Fibroblast of skin of right quadriceps (primary cell): Measurements from ENCODE around the gene MIGA2.
"Not testable (repeated sequence)": the region's sequence is repeated elsewhere in the genome, so short reads cannot be mapped to it uniquely, and the experiment has no call there.

Source experiments
- DNase-seq: peaks from one replicate; pipeline ENCODE4 v3.0.0-alpha.2; 2013

MIGA2 gene

DNA sequence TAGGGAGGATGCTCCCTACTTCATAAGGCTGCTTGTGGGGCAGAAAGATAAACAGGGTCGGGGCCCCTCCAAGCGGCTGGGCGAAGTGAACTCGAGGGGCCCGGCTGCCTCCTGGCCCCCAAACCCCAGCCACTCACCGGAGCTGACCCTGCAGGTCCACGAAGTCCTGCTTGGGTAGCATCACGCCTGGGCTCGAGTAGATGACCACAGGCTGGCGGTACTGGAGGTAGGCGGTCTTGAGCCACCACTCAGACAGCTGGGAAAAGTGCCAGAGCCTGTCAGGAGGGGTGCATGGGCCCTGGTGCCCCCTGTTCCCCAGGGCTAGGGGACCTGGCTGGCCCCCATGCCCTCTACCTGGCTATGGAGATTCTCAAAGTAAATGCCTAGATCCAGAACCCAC, 67.6 kb downstream of the MIGA2 start:
- DNase-seq = no peak

- no peak for DNase-seq
Measured at GRCh38 chr9:129105857-129106694, 69.7 kb downstream of the MIGA2 start.

DNA sequence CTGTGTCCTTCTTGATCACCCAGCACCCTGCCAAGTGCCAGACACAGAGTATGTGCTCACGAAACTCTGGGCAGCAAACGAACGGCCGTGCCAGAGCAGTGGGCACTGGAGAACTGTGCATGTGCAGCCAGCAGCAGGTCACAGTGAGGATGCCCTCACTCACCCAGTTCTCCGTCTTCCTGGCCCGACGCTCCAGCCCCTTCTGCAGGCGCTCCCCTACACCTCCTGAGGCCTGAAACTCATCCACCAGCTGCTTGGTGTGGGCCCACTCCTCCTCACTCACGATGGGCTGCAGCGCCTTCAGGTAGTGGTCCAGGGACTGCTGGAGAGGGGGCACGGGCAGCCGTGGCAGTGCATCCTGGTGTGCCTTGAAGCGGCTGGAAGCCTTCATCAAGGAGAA, 71.2 kb downstream of the MIGA2 start:
- no peak for DNase-seq

GRCh38 chr9:129108083-129108804, 71.8 kb downstream of the MIGA2 start:
- DNase-seq = no peak

GRCh38 chr9:129108805-129109536, 72.5 kb downstream of the MIGA2 start:
- DNase-seq = no peak

DNA sequence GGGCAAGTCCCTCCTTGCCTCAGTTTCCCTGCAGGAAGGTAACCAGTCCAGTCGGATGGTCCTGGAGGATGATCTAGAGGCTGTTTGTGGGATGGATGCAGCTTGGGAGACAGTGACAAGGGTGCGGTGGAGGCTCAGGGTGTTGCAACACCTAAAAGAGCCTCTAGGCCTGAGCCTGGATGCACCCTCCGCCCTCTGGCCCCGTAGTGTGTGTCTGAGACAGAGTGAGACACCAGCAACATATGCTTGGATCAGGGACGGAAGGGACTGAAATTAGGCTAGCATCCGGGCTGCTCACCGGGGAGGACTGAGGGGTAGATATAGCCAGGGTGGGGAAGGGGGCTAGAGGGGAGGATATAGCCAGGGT, 73.1 kb downstream of the MIGA2 start:
- no peak for DNase-seq

DNA sequence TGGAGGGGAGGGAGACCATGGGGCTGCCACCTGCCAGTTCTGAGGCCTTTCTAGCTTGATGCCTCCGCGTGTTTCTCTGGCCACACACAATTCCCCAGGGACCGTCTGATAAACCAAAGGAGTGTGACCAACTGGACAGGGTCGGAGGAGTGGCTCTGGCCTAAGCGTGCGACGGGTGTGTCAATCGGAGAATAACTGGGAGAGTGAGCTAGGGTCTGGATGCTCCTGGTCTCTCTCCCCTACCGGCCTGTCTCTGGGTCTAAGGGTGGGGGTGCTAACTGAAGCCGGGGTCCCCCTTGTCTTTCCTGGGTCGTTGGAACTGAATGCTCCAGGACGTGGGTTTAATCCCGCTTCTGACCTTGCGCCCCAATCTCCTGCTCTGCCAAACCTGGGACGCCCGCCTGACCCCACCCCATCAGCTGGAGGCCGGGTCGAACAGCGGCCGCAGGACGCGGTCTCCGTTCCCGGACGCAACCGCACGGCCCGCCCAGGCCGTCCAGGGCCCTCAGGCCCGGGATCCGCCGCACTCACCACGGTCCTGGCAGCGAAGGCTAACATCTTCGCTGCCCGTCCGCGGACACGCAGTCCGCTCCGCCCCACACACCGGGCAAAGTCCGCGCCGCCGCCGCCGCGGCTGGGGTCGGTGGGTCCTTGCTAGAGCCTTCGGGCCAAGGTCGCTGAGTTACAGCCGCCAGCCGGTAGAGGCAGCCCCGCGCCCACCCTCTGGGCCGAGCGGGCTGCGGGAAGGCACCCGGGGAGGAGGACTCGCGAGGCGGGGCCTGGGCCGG, 73.7 kb downstream of the MIGA2 start:
- peak; percentile 18 for DNase-seq

DNA sequence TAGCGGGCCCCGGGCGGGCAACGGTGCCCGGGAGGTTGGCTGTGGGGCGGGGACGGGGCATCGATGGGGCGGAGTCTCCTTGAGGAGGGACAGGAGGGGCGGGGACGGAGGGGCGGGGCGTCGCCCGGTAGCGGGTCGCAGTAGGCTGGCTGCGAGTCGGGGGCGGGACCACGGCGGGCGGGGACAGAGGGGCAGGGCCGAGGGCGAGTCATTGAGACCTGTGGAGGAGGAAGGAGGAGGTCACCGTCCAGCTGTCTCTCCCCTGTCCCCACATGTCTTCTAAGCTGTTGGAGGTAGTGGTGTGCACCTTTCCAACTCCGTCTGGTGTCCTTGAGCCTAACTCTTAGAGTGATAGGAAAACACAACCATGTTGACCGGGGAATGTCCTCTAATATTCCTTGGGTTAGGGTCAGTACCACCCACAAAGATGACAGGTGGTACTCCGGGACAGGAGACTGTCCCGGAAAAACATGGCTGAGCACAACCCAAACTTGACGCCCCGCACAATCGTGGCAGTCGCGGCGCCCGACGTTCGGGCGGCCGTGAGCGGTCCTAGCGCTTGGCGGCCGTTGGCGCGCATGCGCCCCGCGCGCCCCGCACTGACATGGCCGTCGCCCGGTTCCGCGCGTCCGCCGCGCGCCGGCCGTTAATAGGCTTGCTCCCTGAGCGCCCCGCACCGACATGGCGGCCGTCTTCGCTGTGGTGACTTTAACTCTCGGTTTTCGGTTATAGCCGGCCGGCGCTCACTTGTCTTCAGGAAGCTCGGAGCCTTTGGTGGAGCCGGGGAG, 74.5 kb downstream of the MIGA2 start, which contains the start of the genes CRAT and PTPA:
Gene CRAT, minus strand, starts transcription at position 54 of the 788 bp plus-strand sequence. CDS start 284 bp downstream, outside the sequence.
Gene PTPA, plus strand, starts transcription at position 676 of the 788 bp plus-strand sequence. CDS start 186 bp downstream, outside the sequence.
- DNase-seq = peak; percentile 92

- peak; percentile 54 for DNase-seq
Measured at GRCh38 chr9:129111528-129112151, 75.2 kb downstream of the MIGA2 start.

- not testable (repeated sequence) for DNase-seq
Measured at GRCh38 chr9:129112526-129112925, 76.1 kb downstream of the MIGA2 start.

DNA sequence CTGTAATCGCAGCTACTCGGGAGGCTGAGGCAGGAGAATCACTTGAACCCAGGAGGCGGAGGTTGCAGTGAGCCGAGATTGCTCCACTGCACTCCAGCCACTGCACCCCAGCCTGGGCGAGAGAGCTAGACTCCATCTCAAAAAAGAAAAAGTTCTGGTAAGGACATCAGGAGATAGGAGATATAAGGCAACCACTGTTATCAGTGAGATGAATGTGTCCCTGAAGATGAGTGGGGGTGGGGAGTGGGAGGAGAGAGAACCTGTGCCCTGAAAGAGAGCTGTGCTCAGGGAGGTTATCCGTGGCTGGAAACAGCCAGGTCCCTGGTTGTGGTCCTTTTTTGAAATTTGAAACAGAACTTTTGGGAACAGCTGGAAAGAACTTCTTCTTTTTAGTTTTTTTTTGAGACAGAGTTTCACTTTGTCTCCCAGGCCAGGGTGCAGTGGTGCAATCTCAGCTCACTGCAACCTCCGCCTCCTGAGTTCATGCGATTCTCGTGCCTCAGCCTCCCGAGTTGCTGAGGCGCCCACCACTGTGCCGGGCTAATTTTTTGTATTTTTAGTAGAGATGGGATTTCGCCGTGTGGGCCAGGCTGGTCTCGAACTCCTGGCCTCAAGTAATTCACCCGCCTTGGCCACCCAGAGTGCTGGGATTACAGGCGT, 77.3 kb downstream of the MIGA2 start:
- DNase-seq = no peak

DNA sequence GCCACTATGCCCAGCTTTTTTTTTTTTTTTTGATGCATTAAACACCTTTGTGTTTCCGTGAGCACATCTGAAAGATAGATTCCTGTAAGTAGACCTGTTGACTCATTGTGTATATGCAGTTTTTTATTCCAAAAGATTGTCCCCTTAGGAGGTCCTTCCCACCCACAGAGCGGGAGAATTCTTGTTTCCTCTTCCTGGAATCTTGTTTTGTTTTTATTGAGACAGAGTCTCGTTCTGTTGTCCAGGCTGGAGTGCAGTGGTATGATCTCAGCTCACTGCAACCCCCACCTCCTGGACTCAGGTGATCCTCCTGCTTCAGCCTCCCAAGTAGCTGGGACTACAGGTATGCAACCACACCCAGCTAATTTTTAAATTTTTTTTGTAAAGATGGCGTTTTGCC, 82.4 kb downstream of the MIGA2 start:
- DNase-seq = no peak

- DNase-seq = peak; percentile 21
Measured at GRCh38 chr9:129121483-129121882, 85.1 kb downstream of the MIGA2 start.
